ENCODE measurements around the gene YJEFN3. TPM values are rescaled to one million over a fixed set of nuclear protein-coding genes. Genes with fewer than 3 reads are reported as not detected.
A peak's percentile ranks its signal among the peaks of the same experiment; 100 is the strongest.

The YJEFN3 gene
- total RNA-seq, 1 experiment from 2014 or later: 7.9 TPM

DNA sequence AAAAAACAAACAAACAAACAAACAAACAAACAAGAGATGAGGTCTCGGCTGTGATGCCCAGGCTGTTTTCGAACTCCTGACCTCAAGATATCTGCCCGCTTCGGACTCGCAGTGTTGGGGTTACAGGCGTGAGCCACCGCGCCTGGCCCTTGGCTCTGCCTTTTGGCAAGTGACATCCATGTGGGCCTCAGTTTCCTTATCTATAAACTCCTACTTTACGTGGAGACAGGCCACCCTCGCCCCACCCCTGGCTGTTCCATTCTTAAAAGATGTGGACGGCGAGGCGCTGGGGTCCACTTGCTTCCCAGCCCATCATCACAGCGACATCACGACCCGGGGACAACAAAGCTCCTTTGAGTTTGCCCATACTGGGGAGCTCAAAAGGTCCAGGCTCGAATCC is 15.0 kb upstream of the YJEFN3 start:
- Histone ChIP-seq H3K27ac (ENCODE audit: low read length) (no peak overlapping the region), H3K4me1 (ENCODE audit: low read length) (peaks cover 19% of the 10 kb centered on the region), H3K4me3 (ENCODE audit: low read length) (no peak overlapping the region), H3K9me2 (replicated peaks; ENCODE audit: insufficient read depth, low read length) (no peaks in the 10 kb centered on the region), H2AFZ (ENCODE audit: low read length) (no peak overlapping the region), H3K27me3 (ENCODE audit: low read length) (no peaks in the 10 kb centered on the region), H3K9ac (ENCODE audit: low read length) (no peak overlapping the region), H4K20me1 (ENCODE audit: insufficient read depth, low read depth, low read length) (no peaks in the 10 kb centered on the region), H3K79me2 (ENCODE audit: low read length) (peaks cover 26% of the 10 kb centered on the region), H3K36me3 (ENCODE audit: insufficient read depth, low read length) (peaks cover 2% of the 10 kb centered on the region; the same call in 1 of the 2 replicates), H3K9me3 (ENCODE audit: low read length) (no peaks in the 10 kb centered on the region), H3K4me2 (ENCODE audit: low read depth, low read length, poor library complexity, severe bottlenecking) (no peak overlapping the region)
- DNase-seq: no peak

DNA sequence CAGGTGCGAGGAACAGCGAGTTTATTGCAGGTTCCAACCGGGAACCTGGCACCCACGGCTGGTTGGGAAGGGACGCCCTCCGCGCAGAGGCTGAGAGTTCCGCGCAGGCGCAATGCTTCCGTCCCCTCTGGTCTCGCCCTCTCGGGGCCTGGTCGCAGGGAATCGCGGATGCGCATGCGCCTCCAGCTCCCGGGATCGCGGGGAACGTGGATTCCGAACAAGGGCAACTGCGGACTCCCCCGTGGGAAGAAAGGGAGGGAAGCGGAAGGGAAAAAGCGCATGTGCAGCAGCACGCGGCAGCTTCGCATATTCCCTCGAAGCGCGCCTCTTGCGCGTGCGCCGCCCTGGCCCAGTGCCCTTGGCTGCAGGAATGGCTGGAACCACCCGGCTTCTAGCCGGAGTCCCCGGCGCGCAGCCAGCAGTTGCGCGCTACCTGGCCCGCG is 14.5 kb upstream of the YJEFN3 start:
- no peak for DNase-seq
- Histone ChIP-seq H3K4me2 (ENCODE audit: low read depth, low read length, poor library complexity, severe bottlenecking) (no peak overlapping the region), H3K27ac (ENCODE audit: low read length) (no peak overlapping the region), H3K4me3 (ENCODE audit: low read length) (no peak overlapping the region), H3K4me1 (ENCODE audit: low read length) (peaks cover 19% of the 10 kb centered on the region), H3K36me3 (ENCODE audit: insufficient read depth, low read length) (peaks cover 4% of the 10 kb centered on the region; the same call in 1 of the 2 replicates), H3K9me3 (ENCODE audit: low read length) (no peaks in the 10 kb centered on the region), H3K79me2 (ENCODE audit: low read length) (peaks cover 31% of the 10 kb centered on the region), H3K9ac (ENCODE audit: low read length) (no peak overlapping the region), H3K9me2 (replicated peaks; ENCODE audit: insufficient read depth, low read length) (no peaks in the 10 kb centered on the region), H3K27me3 (ENCODE audit: low read length) (no peaks in the 10 kb centered on the region), H4K20me1 (ENCODE audit: insufficient read depth, low read depth, low read length) (no peaks in the 10 kb centered on the region), H2AFZ (ENCODE audit: low read length) (no peak overlapping the region)

DNA sequence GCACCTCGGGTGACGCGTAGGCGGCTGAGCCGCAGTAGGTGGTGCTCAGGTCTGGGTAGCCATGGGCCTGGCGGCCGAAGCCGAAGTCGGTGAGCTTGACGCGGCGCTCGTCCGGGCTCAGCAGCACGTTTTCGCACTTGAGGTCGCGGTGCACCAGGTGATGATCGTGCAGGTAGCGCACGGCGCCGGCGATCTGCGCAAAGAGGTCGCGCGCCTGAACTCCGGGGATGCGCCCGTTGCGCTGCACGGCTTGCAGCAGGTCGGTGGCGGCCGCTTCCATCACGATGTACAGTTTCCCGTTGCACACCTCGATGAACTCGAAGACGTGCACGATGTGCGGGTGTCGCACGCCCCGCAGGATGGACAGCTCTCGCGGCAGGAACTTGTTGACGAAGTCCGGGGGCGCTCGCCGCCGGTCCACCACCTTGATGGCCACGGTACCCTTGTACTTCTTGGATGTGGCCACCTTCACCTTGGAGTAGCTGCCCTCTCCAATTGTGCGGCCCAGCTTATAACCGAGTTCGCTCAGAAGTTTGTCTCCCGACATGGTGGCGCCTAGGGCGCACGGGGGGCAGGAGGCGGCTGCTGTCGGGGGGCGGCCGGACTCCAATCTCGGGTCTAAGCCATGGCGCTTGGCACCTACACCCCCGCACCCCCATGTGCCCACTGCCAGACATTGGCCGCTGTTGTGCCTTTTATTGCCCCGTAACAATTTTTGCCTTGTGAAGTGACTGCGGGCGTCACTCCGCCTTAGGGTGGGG is 13.7 kb upstream of the YJEFN3 start, which contains the start of gene TSSK6:
Gene TSSK6, minus strand, starts transcription at position 668 of the 761 bp plus-strand sequence. Its CDS starts 121 bp downstream, at position 547.
- peaks cover 39% of the 10 kb centered on the region for H3K79me2 ChIP-seq (ENCODE audit: low read length)
- H3K9ac ChIP-seq (ENCODE audit: low read length): peak within 1 kb of the TSS; percentile 90
- H3K9me3 ChIP-seq (ENCODE audit: low read length): no peaks in the 10 kb centered on the region
- peak within 1 kb of the TSS; percentile 87 for H3K4me2 ChIP-seq (ENCODE audit: low read depth, low read length, poor library complexity, severe bottlenecking)
- H3K27ac ChIP-seq (ENCODE audit: low read length): peak within 1 kb of the TSS; percentile 47
- no peaks in the 10 kb centered on the region for H4K20me1 ChIP-seq (ENCODE audit: insufficient read depth, low read depth, low read length)
- peak within 1 kb of the TSS; percentile 19; the same call in 1 of the 2 replicates for H2AFZ ChIP-seq (ENCODE audit: low read length)
- peaks cover 19% of the 10 kb centered on the region for H3K4me1 ChIP-seq (ENCODE audit: low read length)
- H3K4me3 ChIP-seq (ENCODE audit: low read length): peak within 1 kb of the TSS; percentile 94
- no peak for DNase-seq
- H3K27me3 ChIP-seq (ENCODE audit: low read length): no peaks in the 10 kb centered on the region
- no peaks in the 10 kb centered on the region for H3K9me2 ChIP-seq (replicated peaks; ENCODE audit: insufficient read depth, low read length)
- peaks cover 9% of the 10 kb centered on the region; the same call in 1 of the 2 replicates for H3K36me3 ChIP-seq (ENCODE audit: insufficient read depth, low read length)

DNA sequence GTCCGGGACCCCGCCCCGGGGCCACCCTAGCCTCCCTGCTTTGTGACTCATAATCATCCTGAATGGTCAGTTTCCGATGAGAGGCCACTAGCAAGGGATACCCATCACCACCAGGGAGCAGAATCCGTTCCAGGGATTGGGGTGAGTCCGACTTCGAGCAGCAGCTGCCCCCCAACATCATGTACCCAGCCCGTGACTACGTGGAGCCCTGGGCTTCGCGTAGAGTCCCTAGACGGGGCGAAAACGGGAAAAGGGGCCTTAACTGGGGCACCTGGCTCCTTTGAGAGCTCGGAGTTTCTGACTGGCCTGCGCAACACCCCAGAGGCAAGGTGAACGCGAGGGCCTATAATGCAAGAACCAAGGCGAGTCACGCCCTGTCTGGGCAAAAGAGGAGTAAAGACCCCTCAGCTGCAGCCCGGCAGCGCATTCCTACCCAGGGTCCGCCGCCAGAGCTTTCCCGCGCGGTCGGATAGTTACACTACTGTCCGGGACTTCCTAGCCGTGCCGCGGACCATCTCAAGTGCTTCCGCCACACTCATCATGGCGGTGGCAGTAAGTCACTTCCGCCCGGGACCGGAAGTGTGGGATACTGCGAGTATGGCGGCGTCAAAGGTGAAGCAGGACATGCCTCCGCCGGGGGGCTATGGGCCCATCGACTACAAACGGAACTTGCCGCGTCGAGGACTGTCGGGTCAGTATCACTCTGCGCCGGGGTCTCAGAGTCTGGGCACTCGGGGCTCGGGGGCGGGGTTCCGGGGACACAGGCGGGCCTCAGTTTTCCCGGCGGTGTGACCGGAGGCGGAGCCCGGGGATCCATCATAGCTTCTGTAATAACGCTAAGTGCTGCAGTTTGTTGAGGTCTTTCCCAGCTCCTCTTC is 12.8 kb upstream of the YJEFN3 start, which contains the start of gene NDUFA13:
Gene NDUFA13, plus strand, starts transcription at position 584 of the 878 bp plus-strand sequence. Its CDS starts 14 bp downstream, at position 598.
- H3K27me3 ChIP-seq (ENCODE audit: low read length): no peaks in the 10 kb centered on the region
- peak within 1 kb of the TSS; percentile 90 for H3K9ac ChIP-seq (ENCODE audit: low read length)
- H3K36me3 ChIP-seq (ENCODE audit: insufficient read depth, low read length): peaks cover 11% of the 10 kb centered on the region; the same call in 1 of the 2 replicates
- H3K4me2 ChIP-seq (ENCODE audit: low read depth, low read length, poor library complexity, severe bottlenecking): peak within 1 kb of the TSS; percentile 87
- H4K20me1 ChIP-seq (ENCODE audit: insufficient read depth, low read depth, low read length): no peaks in the 10 kb centered on the region
- H3K9me3 ChIP-seq (ENCODE audit: low read length): no peaks in the 10 kb centered on the region
- peak; percentile 97 for DNase-seq
- peaks cover 19% of the 10 kb centered on the region for H3K4me1 ChIP-seq (ENCODE audit: low read length)
- H3K4me3 ChIP-seq (ENCODE audit: low read length): peak within 1 kb of the TSS; percentile 94
- H3K79me2 ChIP-seq (ENCODE audit: low read length): peaks cover 47% of the 10 kb centered on the region
- H3K27ac ChIP-seq (ENCODE audit: low read length): peak within 1 kb of the TSS; percentile 47
- no peaks in the 10 kb centered on the region for H3K9me2 ChIP-seq (replicated peaks; ENCODE audit: insufficient read depth, low read length)
- H2AFZ ChIP-seq (ENCODE audit: low read length): peak within 1 kb of the TSS; percentile 19; the same call in 1 of the 2 replicates

DNA sequence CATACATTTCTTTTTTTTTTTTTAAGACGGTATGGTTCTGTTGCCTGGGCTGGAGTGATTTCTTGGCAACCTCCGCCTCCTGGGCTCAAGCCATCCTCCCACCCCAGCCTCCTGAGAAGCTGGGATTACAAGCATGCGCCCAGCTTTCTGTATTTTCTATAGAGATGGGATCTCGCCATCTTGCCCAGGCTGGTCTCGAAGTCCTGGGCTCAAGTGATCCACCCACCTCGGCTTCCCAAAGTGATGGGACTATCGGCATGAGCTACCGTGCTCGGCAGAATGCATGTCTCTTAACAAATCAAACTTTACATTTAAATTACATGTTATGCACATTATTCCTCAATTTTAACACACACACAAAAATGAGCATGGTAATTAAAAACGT is 11.5 kb upstream of the YJEFN3 start:
- H2AFZ ChIP-seq (ENCODE audit: low read length): no peak overlapping the region
- peaks cover 11% of the 10 kb centered on the region; the same call in 1 of the 2 replicates for H3K36me3 ChIP-seq (ENCODE audit: insufficient read depth, low read length)
- H3K9ac ChIP-seq (ENCODE audit: low read length): peak overlapping the region; percentile 90
- H3K27ac ChIP-seq (ENCODE audit: low read length): peak overlapping the region; percentile 47; the same call in 1 of the 2 replicates
- H3K9me2 ChIP-seq (replicated peaks; ENCODE audit: insufficient read depth, low read length): no peaks in the 10 kb centered on the region
- peaks cover 59% of the 10 kb centered on the region for H3K79me2 ChIP-seq (ENCODE audit: low read length)
- no peaks in the 10 kb centered on the region for H3K27me3 ChIP-seq (ENCODE audit: low read length)
- H3K4me2 ChIP-seq (ENCODE audit: low read depth, low read length, poor library complexity, severe bottlenecking): peak overlapping the region; percentile 87
- peak overlapping the region; percentile 94 for H3K4me3 ChIP-seq (ENCODE audit: low read length)
- DNase-seq: no peak
- peaks cover 19% of the 10 kb centered on the region for H3K4me1 ChIP-seq (ENCODE audit: low read length)
- H4K20me1 ChIP-seq (ENCODE audit: insufficient read depth, low read depth, low read length): no peaks in the 10 kb centered on the region
- no peaks in the 10 kb centered on the region for H3K9me3 ChIP-seq (ENCODE audit: low read length)

DNA sequence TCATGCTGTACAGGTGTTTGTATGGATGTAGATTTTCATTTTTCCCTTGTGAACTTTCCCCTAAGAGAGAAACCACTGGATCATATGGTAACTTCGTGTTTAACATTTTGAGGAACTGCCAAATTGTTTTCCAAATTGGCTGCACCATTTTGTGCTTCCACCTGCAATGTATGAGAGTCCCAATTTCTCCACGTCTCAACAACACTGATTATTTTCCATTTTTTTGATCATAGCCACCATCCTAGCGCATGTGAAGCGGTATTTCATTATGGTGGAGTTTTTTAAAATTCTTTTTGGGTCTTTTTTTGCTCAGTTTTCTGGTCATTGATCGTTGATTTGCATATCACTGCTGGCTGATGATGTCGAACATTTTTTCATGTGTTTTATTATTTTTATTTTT is 7.7 kb upstream of the YJEFN3 start:
- Histone ChIP-seq H3K9me3 (ENCODE audit: low read length) (no peaks in the 10 kb centered on the region), H3K4me2 (ENCODE audit: low read depth, low read length, poor library complexity, severe bottlenecking) (no peak overlapping the region), H3K27ac (ENCODE audit: low read length) (no peak overlapping the region), H3K9ac (ENCODE audit: low read length) (no peak overlapping the region), H3K4me3 (ENCODE audit: low read length) (no peak overlapping the region), H3K36me3 (ENCODE audit: insufficient read depth, low read length) (peaks cover 12% of the 10 kb centered on the region; the same call in 1 of the 2 replicates), H3K4me1 (ENCODE audit: low read length) (peaks cover 46% of the 10 kb centered on the region), H3K27me3 (ENCODE audit: low read length) (no peaks in the 10 kb centered on the region), H3K79me2 (ENCODE audit: low read length) (peaks cover 96% of the 10 kb centered on the region), H3K9me2 (replicated peaks; ENCODE audit: insufficient read depth, low read length) (no peaks in the 10 kb centered on the region), H2AFZ (ENCODE audit: low read length) (no peak overlapping the region), H4K20me1 (ENCODE audit: insufficient read depth, low read depth, low read length) (peaks cover 19% of the 10 kb centered on the region; the same call in 1 of the 2 replicates)
- DNase-seq: no peak

DNA sequence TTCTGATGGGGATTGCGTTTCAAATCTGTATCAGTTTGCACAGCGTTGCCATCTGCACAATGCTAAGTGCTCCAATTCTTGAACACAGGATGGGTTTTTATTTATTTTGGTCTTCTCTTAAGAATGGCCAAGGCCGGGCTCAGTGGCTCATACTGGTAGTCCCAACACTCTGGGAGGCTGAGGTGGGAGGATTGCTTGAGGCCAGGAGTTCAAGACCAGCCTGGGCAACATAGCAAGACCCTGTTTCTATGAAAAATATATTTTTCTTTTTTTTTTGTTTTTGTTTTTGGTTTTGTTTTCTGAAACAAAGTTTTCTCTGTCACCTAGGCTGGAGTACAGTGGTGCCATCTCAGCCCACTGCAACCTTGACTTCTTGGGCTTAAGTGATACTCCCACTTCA is 5.5 kb upstream of the YJEFN3 start:
- no peaks in the 10 kb centered on the region for H3K9me2 ChIP-seq (replicated peaks; ENCODE audit: insufficient read depth, low read length)
- H3K79me2 ChIP-seq (ENCODE audit: low read length): peaks cover 80% of the 10 kb centered on the region
- peak overlapping the region; percentile 87 for H3K27ac ChIP-seq (ENCODE audit: low read length)
- peak overlapping the region; percentile 59; the same call in 1 of the 2 replicates for H3K4me3 ChIP-seq (ENCODE audit: low read length)
- H3K4me1 ChIP-seq (ENCODE audit: low read length): peaks cover 48% of the 10 kb centered on the region
- peak overlapping the region; percentile 47; the same call in 1 of the 2 replicates for H3K9ac ChIP-seq (ENCODE audit: low read length)
- peak overlapping the region; percentile 80 for H3K4me2 ChIP-seq (ENCODE audit: low read depth, low read length, poor library complexity, severe bottlenecking)
- H4K20me1 ChIP-seq (ENCODE audit: insufficient read depth, low read depth, low read length): peaks cover 20% of the 10 kb centered on the region; the same call in 1 of the 2 replicates
- no peaks in the 10 kb centered on the region for H3K27me3 ChIP-seq (ENCODE audit: low read length)
- peaks cover 16% of the 10 kb centered on the region; the same call in 1 of the 2 replicates for H3K36me3 ChIP-seq (ENCODE audit: insufficient read depth, low read length)
- no peaks in the 10 kb centered on the region for H3K9me3 ChIP-seq (ENCODE audit: low read length)
- H2AFZ ChIP-seq (ENCODE audit: low read length): no peak overlapping the region
- no peak for DNase-seq
